ENCODE results near the gene KRTAP9-7.

DNA sequence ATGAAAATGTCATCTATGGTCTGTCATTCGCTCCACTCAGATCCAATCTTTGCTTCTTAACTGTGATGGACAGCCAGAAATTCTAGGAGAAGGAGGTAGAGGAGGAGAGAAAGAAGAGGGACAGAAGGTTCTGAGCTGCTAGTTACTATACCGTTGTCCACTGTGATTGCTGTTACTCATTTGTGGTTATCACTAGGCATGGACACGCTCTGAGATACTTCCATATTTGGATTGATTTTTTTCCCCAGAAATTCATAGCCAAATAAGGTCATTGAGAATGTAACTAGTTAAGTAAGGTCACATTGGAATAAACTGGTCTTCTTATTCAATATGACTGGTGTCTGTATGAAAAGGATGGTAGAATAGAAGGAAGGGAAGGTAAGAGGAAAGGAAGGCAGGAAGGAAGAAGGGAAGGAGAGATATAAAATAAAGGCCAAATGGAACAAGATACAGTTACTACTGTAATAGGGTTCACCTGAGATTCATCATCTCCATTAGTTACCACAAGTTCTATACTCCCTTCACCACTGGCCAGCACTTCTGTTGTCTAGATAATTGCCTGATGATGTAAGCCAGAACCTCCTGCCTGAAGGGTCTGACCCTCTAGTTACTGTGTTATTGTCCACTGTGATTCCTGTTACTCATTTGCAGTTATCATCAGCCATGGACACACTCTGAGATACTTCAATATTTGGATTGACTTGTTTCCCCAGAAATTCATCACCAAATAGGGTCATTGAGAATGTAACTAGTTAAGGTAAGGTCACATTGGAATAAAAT lies 2.9 kb downstream of the KRTAP9-7 start:
- TF ChIP-seq TAF1 (IDR thresholded peaks at IDR 0.05; ENCODE audit: borderline replicate concordance, low read depth, low read length) (no peak), POLR2A (IDR thresholded peaks at IDR 0.05; ENCODE audit: low read depth, low read length) (no peak)
